Gastroesophageal sphincter (tissue), 3 donors: ENCODE measurements around the gene CDC42BPA.

Experiments
- EP300 ChIP-seq: sonication (generic); formaldehyde crosslinking; IDR thresholded peaks from one replicate; pipeline ENCODE4 v1.6.1; 2017; ENCODE audit warnings: antibody characterized with exemption, mild to moderate bottlenecking
- POLR2A ChIP-seq, 2 donors: fragments of 450-650 bp; IDR thresholded peaks; one replicate each; pipeline ENCODE4 v1.6.1; 2017; ENCODE audit warnings: antibody characterized with exemption in 2 of 2, mild to moderate bottlenecking in 2 of 2, moderate library complexity in 1 of 2
- POLR2AphosphoS5 ChIP-seq: sonication (generic); formaldehyde crosslinking; IDR thresholded peaks from one replicate; pipeline ENCODE4 v1.6.1; 2017; ENCODE audit warnings: antibody characterized with exemption
- TF ChIP-seq, protein P1 (sequence below), 4 experiments: fragments of 200-600 bp in 2 of 4; fragments of 450-650 bp in 2 of 4; sonication (generic) in 1 of 4; IDR thresholded peaks; one replicate each; pipeline ENCODE4 v1.5.1; 2017 to 2019; ENCODE audit warnings: antibody characterized with exemption in 4 of 4, mild to moderate bottlenecking in 2 of 4, moderate library complexity in 2 of 4

GRCh38 chr1:226948996-226949395 lies 369.3 kb downstream of the CDC42BPA start:
- TF ChIP-seq, protein P1, sequence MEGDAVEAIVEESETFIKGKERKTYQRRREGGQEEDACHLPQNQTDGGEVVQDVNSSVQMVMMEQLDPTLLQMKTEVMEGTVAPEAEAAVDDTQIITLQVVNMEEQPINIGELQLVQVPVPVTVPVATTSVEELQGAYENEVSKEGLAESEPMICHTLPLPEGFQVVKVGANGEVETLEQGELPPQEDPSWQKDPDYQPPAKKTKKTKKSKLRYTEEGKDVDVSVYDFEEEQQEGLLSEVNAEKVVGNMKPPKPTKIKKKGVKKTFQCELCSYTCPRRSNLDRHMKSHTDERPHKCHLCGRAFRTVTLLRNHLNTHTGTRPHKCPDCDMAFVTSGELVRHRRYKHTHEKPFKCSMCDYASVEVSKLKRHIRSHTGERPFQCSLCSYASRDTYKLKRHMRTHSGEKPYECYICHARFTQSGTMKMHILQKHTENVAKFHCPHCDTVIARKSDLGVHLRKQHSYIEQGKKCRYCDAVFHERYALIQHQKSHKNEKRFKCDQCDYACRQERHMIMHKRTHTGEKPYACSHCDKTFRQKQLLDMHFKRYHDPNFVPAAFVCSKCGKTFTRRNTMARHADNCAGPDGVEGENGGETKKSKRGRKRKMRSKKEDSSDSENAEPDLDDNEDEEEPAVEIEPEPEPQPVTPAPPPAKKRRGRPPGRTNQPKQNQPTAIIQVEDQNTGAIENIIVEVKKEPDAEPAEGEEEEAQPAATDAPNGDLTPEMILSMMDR (IDR thresholded peaks at IDR 0.05) = no peak
- TF ChIP-seq POLR2AphosphoS5 = no peak
- TF ChIP-seq POLR2A (IDR thresholded peaks at IDR 0.05) = no peak
- no peak for TF ChIP-seq EP300
